OCI-LY7 (cell line): ENCODE data around the gene CELF4. TPM values are rescaled to one million over a fixed set of nuclear protein-coding genes. Genes with fewer than 3 reads are reported as not detected.

Source experiments
- BruUV-seq: library from RNA; stranded (reverse); fragments of 400-500 nt; replicated peaks from 2 replicates; lab custom pipeline; 2021; lab: Mats Ljungman, UMichigan
- CTCF ChIA-PET: fragments of 300-600 bp; sonication (Branson Sonifier 250); formaldehyde crosslinking; loops from one replicate; lab custom pipeline; 2022; ENCODE audit warnings: antibody characterized with exemption; ENCODE audit not compliant: unreplicated experiment; lab: Charles Lee
- POLR2A ChIA-PET: fragments of 300-600 bp; sonication (Branson Sonifier 250); formaldehyde crosslinking; loops from one replicate; lab custom pipeline; 2022; ENCODE audit warnings: antibody characterized with exemption; lab: Charles Lee
- DNase-seq: peaks from one replicate; pipeline ENCODE4 v3.0.0-alpha.2; 2015; ENCODE audit warnings: low spot score
- H2AFZ ChIP-seq: fragments of 200-600 bp; sonication (generic), shearing (Covaris generic); 2 replicates; pipeline ENCODE4 v1.6.1; 2014; ENCODE audit warnings: mild to moderate bottlenecking, antibody characterized with exemption, low read length, moderate library complexity
- H3K27ac ChIP-seq: fragments of 200-600 bp; sonication (generic); 2 replicates; pipeline ENCODE4 v1.5.1; 2014; ENCODE audit warnings: mixed run types, low read depth, mild to moderate bottlenecking, moderate library complexity, low read length, inconsistent platforms; ENCODE audit not compliant: poor library complexity, severe bottlenecking
- H3K36me3 ChIP-seq: fragments of 200-600 bp; sonication (generic); 2 replicates; pipeline ENCODE4 v1.6.1; 2014; ENCODE audit warnings: mild to moderate bottlenecking, antibody characterized with exemption, low read length, moderate library complexity, mixed read lengths; ENCODE audit not compliant: insufficient read depth
- H3K4me1 ChIP-seq: fragments of 200-600 bp; sonication (generic); 2 replicates; pipeline ENCODE4 v1.5.1; 2014; ENCODE audit warnings: mild to moderate bottlenecking, low read length; ENCODE audit not compliant: insufficient read depth, poor library complexity, severe bottlenecking
- H3K4me2 ChIP-seq: fragments of 200-600 bp; sonication (generic); 2 replicates; pipeline ENCODE4 v1.6.1; 2014; ENCODE audit warnings: mild to moderate bottlenecking, low read length
- H3K4me3 ChIP-seq: fragments of 200-600 bp; sonication (generic); 2 replicates; pipeline ENCODE4 v1.5.1; 2014; ENCODE audit warnings: mild to moderate bottlenecking, low read depth, low read length; ENCODE audit not compliant: poor library complexity, severe bottlenecking
- H3K79me2 ChIP-seq: fragments of 200-600 bp; sonication (generic); 2 replicates; pipeline ENCODE4 v1.6.1; 2016; ENCODE audit warnings: low read depth, mild to moderate bottlenecking, low read length, moderate library complexity, mixed read lengths; ENCODE audit not compliant: insufficient read depth
- H3K9me2 ChIP-seq: fragments of 200-600 bp; sonication (generic); 2 replicates; pipeline ENCODE4 v1.6.1; 2016; ENCODE audit warnings: mild to moderate bottlenecking, low read length, mixed read lengths; ENCODE audit not compliant: insufficient read depth
- H3K9me3 ChIP-seq: fragments of 200-600 bp; sonication (generic); 2 replicates; pipeline ENCODE4 v1.6.1; 2014; ENCODE audit warnings: mild to moderate bottlenecking, mixed run types, low read length, mixed read lengths
- H4K20me1 ChIP-seq: fragments of 200-600 bp; sonication (generic); 2 replicates; pipeline ENCODE4 v1.6.1; 2014; ENCODE audit warnings: mild to moderate bottlenecking, antibody characterized with exemption, low read length, moderate library complexity, mixed read lengths; ENCODE audit not compliant: insufficient read depth
- EZH2phosphoT487 ChIP-seq: fragments of 200-600 bp; sonication (generic); IDR thresholded peaks from 2 replicates; pipeline ENCODE4 v1.6.1; 2018; ENCODE audit warnings: low read depth, borderline replicate concordance, mild to moderate bottlenecking, mixed run types, antibody characterized with exemption, low read length, moderate library complexity, mixed read lengths
- intact Hi-C: fragments of 100-400 bp; cut with micrococcal nuclease; formaldehyde crosslinking; loops from one replicate; pipeline ENCODE4 v1.10.0; 2022; ENCODE audit not compliant: unreplicated experiment
- total RNA-seq, 2 experiments: library from RNA; depleted of rRNA in 1 of 2; stranded (reverse); fragments of >200 nt in 1 of 2; shearing (Covaris generic) in 1 of 2; gene quantifications; 2 replicates each; pipeline ENCODE4 v1.2.3, GENCODE V29; 2014 to 2022
- TF ChIP-seq, protein P1 (sequence below): fragments of 200-600 bp; sonication (generic); conservative IDR thresholded peaks from 2 replicates; pipeline ENCODE4 v1.5.1; 2014; ENCODE audit warnings: mild to moderate bottlenecking, antibody characterized with exemption, low read length, moderate library complexity, mixed read lengths

Gene CELF4
- total RNA-seq, 2 experiments from 2014 or later: not detected

DNA sequence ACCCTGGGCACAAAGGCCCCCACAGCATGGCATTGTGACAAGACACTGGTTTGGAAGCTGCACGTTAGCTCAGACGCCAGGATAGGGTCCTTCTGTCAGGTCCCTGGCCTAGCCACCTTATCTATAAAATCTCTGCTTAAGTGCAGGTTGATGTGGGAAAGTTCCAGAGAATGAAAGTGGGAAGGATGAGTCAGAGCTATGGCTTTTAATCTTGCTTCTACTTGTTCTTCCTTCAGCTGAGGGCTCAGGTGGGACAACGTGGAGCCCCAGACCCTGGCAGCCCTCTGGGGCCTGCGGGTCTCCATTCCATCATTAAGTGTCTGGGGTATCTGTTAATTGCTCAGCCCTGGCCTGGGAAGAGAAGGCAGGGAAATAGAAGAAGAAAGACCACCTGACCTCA is 64.5 kb downstream of the CELF4 start:
- Histone ChIP-seq H3K4me2 (no peak overlapping the region), H3K9me2 (no peaks in the 10 kb centered on the region), H4K20me1 (no peaks in the 10 kb centered on the region), H2AFZ (no peak overlapping the region), H3K4me3 (no peak overlapping the region), H3K4me1 (no peaks in the 10 kb centered on the region), H3K79me2 (no peaks in the 10 kb centered on the region), H3K27ac (no peak overlapping the region), H3K36me3 (no peaks in the 10 kb centered on the region), H3K9me3 (no peaks in the 10 kb centered on the region)
- no TSS peak for BruUV-seq
- intact Hi-C loops: no loop called here
- TF ChIP-seq EZH2phosphoT487: no peak
- TF ChIP-seq, protein P1, sequence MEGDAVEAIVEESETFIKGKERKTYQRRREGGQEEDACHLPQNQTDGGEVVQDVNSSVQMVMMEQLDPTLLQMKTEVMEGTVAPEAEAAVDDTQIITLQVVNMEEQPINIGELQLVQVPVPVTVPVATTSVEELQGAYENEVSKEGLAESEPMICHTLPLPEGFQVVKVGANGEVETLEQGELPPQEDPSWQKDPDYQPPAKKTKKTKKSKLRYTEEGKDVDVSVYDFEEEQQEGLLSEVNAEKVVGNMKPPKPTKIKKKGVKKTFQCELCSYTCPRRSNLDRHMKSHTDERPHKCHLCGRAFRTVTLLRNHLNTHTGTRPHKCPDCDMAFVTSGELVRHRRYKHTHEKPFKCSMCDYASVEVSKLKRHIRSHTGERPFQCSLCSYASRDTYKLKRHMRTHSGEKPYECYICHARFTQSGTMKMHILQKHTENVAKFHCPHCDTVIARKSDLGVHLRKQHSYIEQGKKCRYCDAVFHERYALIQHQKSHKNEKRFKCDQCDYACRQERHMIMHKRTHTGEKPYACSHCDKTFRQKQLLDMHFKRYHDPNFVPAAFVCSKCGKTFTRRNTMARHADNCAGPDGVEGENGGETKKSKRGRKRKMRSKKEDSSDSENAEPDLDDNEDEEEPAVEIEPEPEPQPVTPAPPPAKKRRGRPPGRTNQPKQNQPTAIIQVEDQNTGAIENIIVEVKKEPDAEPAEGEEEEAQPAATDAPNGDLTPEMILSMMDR: no peak
- ChIA-PET POLR2A (no interaction called here), CTCF (no interaction called here)
- DNase-seq: no peak

DNA sequence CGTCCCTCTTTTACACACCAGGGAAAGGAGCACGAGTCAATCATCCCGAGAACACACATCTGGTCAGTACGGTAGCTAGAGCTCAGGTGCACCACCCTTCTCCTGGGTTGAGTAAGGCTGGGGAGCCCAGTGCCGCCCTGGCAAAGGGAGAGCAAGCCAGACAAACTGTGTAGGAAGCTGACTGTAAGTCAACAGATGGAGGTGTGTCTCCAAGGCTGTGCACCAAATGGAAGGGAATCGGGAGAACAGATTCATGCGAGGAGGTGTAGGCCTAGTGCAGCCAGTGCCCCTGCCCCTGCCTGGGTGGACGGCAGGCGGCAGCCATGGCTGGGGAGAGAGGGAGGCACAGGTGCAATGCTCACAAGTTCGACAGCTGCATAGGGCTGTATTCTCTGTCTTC is 65.7 kb downstream of the CELF4 start:
- Histone ChIP-seq H3K4me1 (no peaks in the 10 kb centered on the region), H3K4me2 (no peak overlapping the region), H3K9me2 (no peaks in the 10 kb centered on the region), H3K79me2 (no peaks in the 10 kb centered on the region), H4K20me1 (no peaks in the 10 kb centered on the region), H2AFZ (no peak overlapping the region), H3K36me3 (no peaks in the 10 kb centered on the region), H3K9me3 (no peaks in the 10 kb centered on the region), H3K27ac (no peak overlapping the region), H3K4me3 (no peak overlapping the region)
- ChIA-PET POLR2A (no interaction called here), CTCF (no interaction called here)
- BruUV-seq: no TSS peak
- no peak for TF ChIP-seq EZH2phosphoT487
- TF ChIP-seq, protein P1: no peak
- no peak for DNase-seq
- intact Hi-C loops: no loop called here

DNA sequence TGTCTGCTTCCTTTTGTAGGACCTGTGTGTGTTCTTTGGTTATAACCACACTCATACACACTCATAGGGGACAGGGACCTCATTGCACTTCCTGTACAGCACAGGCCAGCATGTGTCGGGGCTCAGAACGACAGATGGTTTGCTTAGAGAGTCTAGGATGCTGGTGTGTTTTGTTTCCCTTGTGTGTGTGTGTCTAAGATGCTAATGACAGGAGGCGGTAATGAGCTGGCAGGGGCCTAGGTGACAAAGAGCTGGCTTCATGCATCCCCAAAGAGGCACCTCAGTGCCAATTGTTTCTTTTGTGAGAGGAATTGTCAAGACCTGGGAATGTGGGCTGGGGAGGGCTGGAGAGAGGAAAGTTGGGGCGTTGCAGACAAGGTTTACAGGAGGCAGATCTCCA is 66.6 kb downstream of the CELF4 start:
- POLR2A ChIA-PET: no interaction called here
- CTCF ChIA-PET: no interaction called here

More for the DNA sequence above, 66.6 kb downstream of the CELF4 start:
- H3K36me3 ChIP-seq: no peaks in the 10 kb centered on the region
- H3K9me3 ChIP-seq: no peaks in the 10 kb centered on the region
- H2AFZ ChIP-seq: no peak overlapping the region
- TF ChIP-seq EZH2phosphoT487: no peak
- TF ChIP-seq, protein P1: no peak
- no peaks in the 10 kb centered on the region for H3K79me2 ChIP-seq
- intact Hi-C loops: no loop called here
- no peaks in the 10 kb centered on the region for H3K4me1 ChIP-seq
- no peak overlapping the region for H3K27ac ChIP-seq
- no peaks in the 10 kb centered on the region for H3K9me2 ChIP-seq
- no peaks in the 10 kb centered on the region for H4K20me1 ChIP-seq
- no peak overlapping the region for H3K4me3 ChIP-seq
- no peak overlapping the region for H3K4me2 ChIP-seq
- no peak for DNase-seq
- no TSS peak for BruUV-seq
